Lung (tissue), 12 donors: ENCODE measurements around the gene LRIG1. TPM values are rescaled to one million over a fixed set of nuclear protein-coding genes. Genes with fewer than 3 reads are reported as not detected.
A peak's percentile ranks its signal among the peaks of the same experiment; 100 is the strongest.

Experiments used
- ATAC-seq: fragments of 200-7000 bp; cut with Tn5 transposase; one replicate; pipeline ENCODE4 v1.9.1; 2020; ENCODE audit warnings: moderate number of reproducible peaks; ENCODE audit not compliant: insufficient read depth, low FRiP score
- DNase-seq, 3 donors: peaks; one replicate each; pipeline ENCODE4 v3.0.0-alpha.2; 2013 to 2017
- H3K27ac ChIP-seq, 2 donors: one replicate each; pipeline ENCODE4 v1.5.1; 2013; ENCODE audit warnings: mild to moderate bottlenecking in 2 of 2, moderate library complexity in 2 of 2, control low read depth in 1 of 2, inconsistent platforms in 1 of 2, low read depth in 1 of 2, low read length in 1 of 2
- H3K27me3 ChIP-seq, 3 donors: one replicate each; pipeline ENCODE4 v1.5.1; 2013; ENCODE audit warnings: low read length in 2 of 3; ENCODE audit not compliant: control insufficient read depth in 3 of 3, insufficient read depth in 3 of 3
- H3K36me3 ChIP-seq, 4 donors: one replicate each; pipeline ENCODE4 v1.5.1; 2013; ENCODE audit warnings: low read length in 4 of 4, mild to moderate bottlenecking in 1 of 4, moderate library complexity in 1 of 4; ENCODE audit not compliant: control insufficient read depth in 4 of 4, insufficient read depth in 4 of 4
- H3K4me1 ChIP-seq, 5 donors: one replicate each; pipeline ENCODE4 v1.5.1; 2013; ENCODE audit warnings: low read length in 5 of 5, mild to moderate bottlenecking in 2 of 5, moderate library complexity in 1 of 5; ENCODE audit not compliant: control insufficient read depth in 5 of 5, insufficient read depth in 5 of 5
- H3K4me3 ChIP-seq: one replicate; pipeline ENCODE4 v1.5.1; 2013; ENCODE audit warnings: mild to moderate bottlenecking, control low read depth, moderate library complexity
- H3K9ac ChIP-seq, 2 donors: one replicate each; pipeline ENCODE4 v1.5.1; 2013; ENCODE audit warnings: low read length in 2 of 2, control low read depth in 1 of 2; ENCODE audit not compliant: insufficient read depth in 1 of 2
- H3K9me3 ChIP-seq, 4 donors: one replicate each; pipeline ENCODE4 v1.5.1; 2013; ENCODE audit warnings: low read length in 3 of 4, mild to moderate bottlenecking in 1 of 4, moderate library complexity in 1 of 4; ENCODE audit not compliant: control insufficient read depth in 4 of 4, insufficient read depth in 3 of 4
- WGBS, 2 donors: extraction: QIAGEN DNeasy Blood & Tissue Kit; methylation state at CpG; one replicate each; pipeline ENCODE4 v1.1.7; 2013; 5-methylcytosine and 5-hydroxymethylcytosine counted together
- polyA plus RNA-seq, 2 donors: library from polyadenylated mRNA; stranded (reverse); fragments of 200-250 nt; gene quantifications; one replicate each; pipeline ENCODE4 v1.2.1, GENCODE V29; 2013
- total RNA-seq, 2 donors: library from RNA; depleted of rRNA in 1 of 2; stranded (reverse); fragments of >200 nt in 1 of 2; gene quantifications; one replicate each; pipeline ENCODE4 v1.2.1, GENCODE V29; 2014 to 2021
- TF ChIP-seq, protein P1 (sequence below): IDR thresholded peaks from 2 replicates; pipeline ENCODE4 v1.5.1; 2012; ENCODE audit warnings: mild to moderate bottlenecking; ENCODE audit errors: control extremely low read depth, extremely low read depth
- donor health status: control.
- donor health status: control.
- donor health status: Bipolar disorder and iron deficiency.
- donor health status: healthy.
- donor health status: DM: yes; HTN: yes; CAD: no.

Gene LRIG1
- total and polyA plus RNA-seq, 4 donors = 21.9 to 97.4 (median 42.2) TPM

DNA sequence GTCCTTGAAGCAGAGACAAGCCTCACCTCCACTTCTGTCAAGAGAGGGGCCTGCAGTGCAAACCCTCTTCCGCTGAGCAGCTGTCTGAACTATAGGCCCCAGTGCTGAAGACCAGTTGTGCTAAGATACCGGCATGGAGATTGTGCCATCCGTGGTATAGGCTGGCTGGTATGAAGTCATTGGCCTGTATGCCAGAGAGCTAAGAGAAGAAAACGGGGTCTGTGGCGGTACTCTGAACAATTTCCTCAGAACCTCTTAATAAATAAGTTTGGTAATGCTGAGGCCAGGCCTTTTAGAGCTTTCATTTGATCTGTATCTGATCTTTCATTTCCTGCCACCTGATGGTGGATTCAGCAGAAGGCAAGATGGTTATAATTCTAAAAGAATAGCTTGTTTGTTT, 123.0 kb downstream of the LRIG1 start:
- TF ChIP-seq, protein P1, sequence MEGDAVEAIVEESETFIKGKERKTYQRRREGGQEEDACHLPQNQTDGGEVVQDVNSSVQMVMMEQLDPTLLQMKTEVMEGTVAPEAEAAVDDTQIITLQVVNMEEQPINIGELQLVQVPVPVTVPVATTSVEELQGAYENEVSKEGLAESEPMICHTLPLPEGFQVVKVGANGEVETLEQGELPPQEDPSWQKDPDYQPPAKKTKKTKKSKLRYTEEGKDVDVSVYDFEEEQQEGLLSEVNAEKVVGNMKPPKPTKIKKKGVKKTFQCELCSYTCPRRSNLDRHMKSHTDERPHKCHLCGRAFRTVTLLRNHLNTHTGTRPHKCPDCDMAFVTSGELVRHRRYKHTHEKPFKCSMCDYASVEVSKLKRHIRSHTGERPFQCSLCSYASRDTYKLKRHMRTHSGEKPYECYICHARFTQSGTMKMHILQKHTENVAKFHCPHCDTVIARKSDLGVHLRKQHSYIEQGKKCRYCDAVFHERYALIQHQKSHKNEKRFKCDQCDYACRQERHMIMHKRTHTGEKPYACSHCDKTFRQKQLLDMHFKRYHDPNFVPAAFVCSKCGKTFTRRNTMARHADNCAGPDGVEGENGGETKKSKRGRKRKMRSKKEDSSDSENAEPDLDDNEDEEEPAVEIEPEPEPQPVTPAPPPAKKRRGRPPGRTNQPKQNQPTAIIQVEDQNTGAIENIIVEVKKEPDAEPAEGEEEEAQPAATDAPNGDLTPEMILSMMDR = no peak
- Histone ChIP-seq H3K36me3 (peaks cover 21 to 37% (median 30%) of the 10 kb centered on the region in 4 donors), H3K9ac (no peak overlapping the region), H3K27me3 (no peaks in the 10 kb centered on the region), H3K27ac (no peak overlapping the region), H3K4me3 (no peak overlapping the region), H3K9me3 (no peaks in the 10 kb centered on the region), H3K4me1 (peaks cover 0 to 3% (median 0%) of the 10 kb centered on the region in 5 donors)
- no peak for ATAC-seq
- 80 to 93% methylated on average over 5 of the region's 5 CpGs for WGBS, 2 donors
- DNase-seq = no peak

GRCh38 chr3:66376568-66376967, 124.3 kb downstream of the LRIG1 start:
- H3K9ac ChIP-seq = no peak overlapping the region
- H3K27me3 ChIP-seq = no peaks in the 10 kb centered on the region
- 77 to 82% methylated on average over 2 of the region's 2 CpGs for WGBS, 2 donors
- H3K9me3 ChIP-seq = no peaks in the 10 kb centered on the region
- H3K4me3 ChIP-seq = no peak overlapping the region
- TF ChIP-seq, protein P1 = no peak
- DNase-seq (no peak), ATAC-seq (peak; percentile 39)
- H3K4me1 ChIP-seq = peaks cover 0 to 3% (median 0%) of the 10 kb centered on the region in 5 donors
- no peak overlapping the region for H3K27ac ChIP-seq
- peaks cover 21 to 25% (median 22%) of the 10 kb centered on the region in 4 donors for H3K36me3 ChIP-seq

GRCh38 chr3:66372681-66373350, 128.0 kb downstream of the LRIG1 start:
- no peak overlapping the region for H3K27ac ChIP-seq
- DNase-seq = peak in 1 of 3 donors; percentile 17
- 89% methylated on average over 18 of the region's 18 CpGs for WGBS, 2 donors

More at GRCh38 chr3:66372681-66373350, 128.0 kb downstream of the LRIG1 start:
- peaks cover 0 to 5% (median 3%) of the 10 kb centered on the region in 4 donors for H3K36me3 ChIP-seq
- no peaks in the 10 kb centered on the region for H3K9me3 ChIP-seq
- H3K27me3 ChIP-seq = no peaks in the 10 kb centered on the region
- H3K4me3 ChIP-seq = no peak overlapping the region
- ATAC-seq = no peak
- H3K4me1 ChIP-seq = peaks cover 0 to 5% (median 0%) of the 10 kb centered on the region in 5 donors
- H3K9ac ChIP-seq = peak overlapping the region in 1 of 2 donors; percentile 5
- TF ChIP-seq, protein P1 = no peak
